HEK293T (cell line): ENCODE results near the gene PGS1.

Experiments
- BHLHE40 ChIP-seq: fragments of 450-650 bp; IDR thresholded peaks from 2 replicates; pipeline ENCODE4 v1.6.1; 2016; ENCODE audit warnings: mild to moderate bottlenecking, moderate library complexity, borderline replicate concordance
- ELF4 ChIP-seq: fragments of 450-650 bp; IDR thresholded peaks from 2 replicates; pipeline ENCODE4 v1.6.1; 2017; ENCODE audit warnings: antibody characterized with exemption
- FOXA1 ChIP-seq: fragments of 450-650 bp; IDR thresholded peaks from 2 replicates; pipeline ENCODE4 v1.6.1; 2016; ENCODE audit warnings: mild to moderate bottlenecking
- FOXK2 ChIP-seq: fragments of 450-650 bp; IDR thresholded peaks from 2 replicates; pipeline ENCODE4 v1.6.1; 2016; ENCODE audit warnings: mild to moderate bottlenecking
- FOXM1 ChIP-seq: fragments of 450-650 bp; IDR thresholded peaks from 2 replicates; pipeline ENCODE4 v1.6.1; 2017; ENCODE audit warnings: mild to moderate bottlenecking, borderline replicate concordance
- HDGF ChIP-seq: fragments of 450-650 bp; IDR thresholded peaks from 2 replicates; pipeline ENCODE4 v1.6.1; 2017; ENCODE audit warnings: antibody characterized with exemption, borderline replicate concordance
- L3MBTL2 ChIP-seq: fragments of 450-650 bp; conservative IDR thresholded peaks from 2 replicates; pipeline ENCODE4 v1.6.1; 2016; ENCODE audit warnings: mild to moderate bottlenecking
- LEF1 ChIP-seq: fragments of 450-650 bp; IDR thresholded peaks from 2 replicates; pipeline ENCODE4 v1.6.1; 2017; ENCODE audit warnings: mild to moderate bottlenecking, borderline replicate concordance
- NFRKB ChIP-seq: fragments of 450-650 bp; IDR thresholded peaks from 2 replicates; pipeline ENCODE4 v1.6.1; 2016; ENCODE audit warnings: mild to moderate bottlenecking, moderate library complexity
- SP1 ChIP-seq: fragments of 450-650 bp; IDR thresholded peaks from 2 replicates; pipeline ENCODE4 v1.6.1; 2017
- SUZ12 ChIP-seq: fragments of 450-650 bp; IDR thresholded peaks from 2 replicates; pipeline ENCODE4 v1.6.1; 2016; ENCODE audit warnings: mild to moderate bottlenecking
- TARDBP ChIP-seq: fragments of 450-650 bp; IDR thresholded peaks from 2 replicates; pipeline ENCODE4 v1.6.1; 2016
- ZNF384 ChIP-seq: fragments of 450-650 bp; IDR thresholded peaks from 2 replicates; pipeline ENCODE4 v1.6.1; 2016

- no peak for TF ChIP-seq NFRKB
- TF ChIP-seq BHLHE40 = no peak
- no peak for TF ChIP-seq HDGF
- no peak for TF ChIP-seq L3MBTL2
- TF ChIP-seq SP1 = no peak
- TF ChIP-seq ZNF384 = no peak
- no peak for TF ChIP-seq ELF4
- TF ChIP-seq FOXK2 = no peak
- no peak for TF ChIP-seq TARDBP
- TF ChIP-seq FOXM1 = no peak
- no peak for TF ChIP-seq FOXA1
- no peak for TF ChIP-seq LEF1
- no peak for TF ChIP-seq SUZ12
Measured at GRCh38 chr17:78383725-78384471, 5.4 kb downstream of the PGS1 start.
